Skeletal muscle tissue (tissue), 4 donors: Measurements from ENCODE around the gene SH3BP4. TPM values are rescaled to one million over a fixed set of nuclear protein-coding genes. Genes with fewer than 3 reads are reported as not detected.

Source experiments
- H3K27ac ChIP-seq: one replicate; pipeline ENCODE4 v1.7.0; 2013; ENCODE audit warnings: mild to moderate bottlenecking, low read depth, low read length, inconsistent platforms
- H3K27me3 ChIP-seq, 3 donors: one replicate each; pipeline ENCODE4 v1.7.0; 2013; ENCODE audit warnings: low read length in 3 of 3; ENCODE audit not compliant: control insufficient read depth in 3 of 3, insufficient read depth in 3 of 3
- H3K36me3 ChIP-seq, 3 donors: one replicate each; pipeline ENCODE4 v1.7.0; 2013; ENCODE audit warnings: low read length in 3 of 3; ENCODE audit not compliant: control insufficient read depth in 3 of 3, insufficient read depth in 3 of 3
- H3K4me1 ChIP-seq, 3 donors: one replicate each; pipeline ENCODE4 v1.7.0; 2013; ENCODE audit warnings: low read length in 3 of 3, mild to moderate bottlenecking in 3 of 3; ENCODE audit not compliant: control insufficient read depth in 3 of 3, insufficient read depth in 3 of 3
- H3K4me3 ChIP-seq, 3 donors: one replicate each; pipeline ENCODE4 v1.7.0; 2013; ENCODE audit warnings: low read length in 3 of 3
- H3K9ac ChIP-seq, 3 donors: one replicate each; pipeline ENCODE4 v1.7.0; 2013; ENCODE audit warnings: low read length in 3 of 3, mild to moderate bottlenecking in 3 of 3, moderate library complexity in 2 of 3, low read depth in 1 of 3
- H3K9me3 ChIP-seq, 3 donors: one replicate each; pipeline ENCODE4 v1.7.0; 2013; ENCODE audit warnings: low read length in 3 of 3; ENCODE audit not compliant: control insufficient read depth in 3 of 3
- total RNA-seq: library from RNA; depleted of rRNA; stranded (reverse); fragments of >200 nt; gene quantifications from one replicate; pipeline ENCODE4 v1.2.3, GENCODE V29; 2014
- donor health status: Osteomylitis.

The SH3BP4 gene
- total RNA-seq, 1 donor from 2014 or later, result 8.9 TPM

DNA sequence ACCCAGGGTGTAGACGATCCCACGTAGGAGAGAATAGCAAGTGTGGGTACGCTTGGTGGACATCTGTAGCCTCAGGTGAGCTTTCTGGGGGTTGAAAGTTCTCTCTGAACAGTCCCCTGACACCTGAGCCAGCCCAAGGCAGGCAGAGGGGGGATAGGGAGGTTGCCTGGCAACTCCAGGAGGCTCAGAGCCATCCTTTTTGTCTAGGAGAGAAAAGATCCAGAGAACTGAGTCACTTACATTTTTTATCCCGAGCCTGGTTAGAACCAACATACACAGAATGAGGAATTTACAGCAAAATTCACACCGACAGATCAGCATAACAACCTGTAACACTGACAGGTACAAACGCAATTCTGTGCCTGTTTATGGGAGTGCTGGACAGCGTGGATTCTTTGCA is 113.2 kb downstream of the SH3BP4 start:
- Histone ChIP-seq H3K27me3 (no peaks in the 10 kb centered on the region), H3K27ac (no peak overlapping the region), H3K9ac (no peak overlapping the region), H3K4me1 (peaks cover 3 to 11% (median 10%) of the 10 kb centered on the region in 3 donors), H3K9me3 (no peaks in the 10 kb centered on the region), H3K36me3 (no peaks in the 10 kb centered on the region), H3K4me3 (no peak overlapping the region)

DNA sequence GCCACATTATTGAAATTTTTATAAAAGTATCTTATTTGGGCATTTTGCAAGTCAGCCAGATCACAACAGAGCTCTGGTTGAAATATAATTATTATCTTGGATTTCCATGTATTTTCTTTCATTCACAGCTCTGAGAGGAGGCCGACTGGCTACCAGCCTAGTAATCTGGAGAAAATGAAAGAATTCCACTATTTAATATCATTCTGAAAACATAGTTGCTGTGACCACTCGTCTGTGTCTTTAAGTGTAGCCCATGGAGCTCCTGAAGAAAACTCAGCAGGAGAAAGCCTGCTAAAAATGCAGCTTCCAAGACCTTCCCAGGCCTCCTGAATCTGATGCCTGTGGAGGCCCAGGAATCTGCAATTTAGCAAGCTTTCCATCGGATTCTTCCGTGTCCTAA is 114.7 kb downstream of the SH3BP4 start:
- no peaks in the 10 kb centered on the region for H3K27me3 ChIP-seq
- no peaks in the 10 kb centered on the region for H3K36me3 ChIP-seq
- H3K4me3 ChIP-seq, result no peak overlapping the region
- H3K9ac ChIP-seq, result no peak overlapping the region
- H3K4me1 ChIP-seq, result peaks cover 3 to 11% (median 10%) of the 10 kb centered on the region in 3 donors
- H3K27ac ChIP-seq, result no peak overlapping the region
- no peaks in the 10 kb centered on the region for H3K9me3 ChIP-seq

DNA sequence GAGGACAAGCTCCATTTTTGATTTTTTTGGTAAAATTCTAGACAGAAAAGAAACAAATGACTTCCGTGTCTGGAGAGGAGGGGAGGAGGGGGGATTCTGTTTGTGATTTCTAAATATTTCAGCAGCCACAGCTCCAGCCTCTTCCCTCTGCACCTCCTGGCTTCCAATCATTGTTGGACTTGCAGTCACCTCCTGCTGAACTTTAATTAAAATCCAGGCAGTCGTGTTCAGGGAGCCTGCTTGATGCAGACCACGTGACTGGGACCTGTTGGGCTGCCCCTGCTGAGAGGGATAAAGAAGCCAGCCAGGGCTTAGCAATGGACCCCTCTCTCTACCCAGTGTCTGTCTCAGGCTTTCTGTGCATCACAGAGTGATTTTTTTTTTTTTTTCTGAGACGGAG is 115.1 kb downstream of the SH3BP4 start:
- no peaks in the 10 kb centered on the region for H3K36me3 ChIP-seq
- H3K27me3 ChIP-seq, result no peaks in the 10 kb centered on the region
- H3K9me3 ChIP-seq, result no peaks in the 10 kb centered on the region
- H3K9ac ChIP-seq, result no peak overlapping the region
- peaks cover 3 to 11% (median 10%) of the 10 kb centered on the region in 3 donors for H3K4me1 ChIP-seq
- H3K4me3 ChIP-seq, result no peak overlapping the region
- H3K27ac ChIP-seq, result no peak overlapping the region

DNA sequence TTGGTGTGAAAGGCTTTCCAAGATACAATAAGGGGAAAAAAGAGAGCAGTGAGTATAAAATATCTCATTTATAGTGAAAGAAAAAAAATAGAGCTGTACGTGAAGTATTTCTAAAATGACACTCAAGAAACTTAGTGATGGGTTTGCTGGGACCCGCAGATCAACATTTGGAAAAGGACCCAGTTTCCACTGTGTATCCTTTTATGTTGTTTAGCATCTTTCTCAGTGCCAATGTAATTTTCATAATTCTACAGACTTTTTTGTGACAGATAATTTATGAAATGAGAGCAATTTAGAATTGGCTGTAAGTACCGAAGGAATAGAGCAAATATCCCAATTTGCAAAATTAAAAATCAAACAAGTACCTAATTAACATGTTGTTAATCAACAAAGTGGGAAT is 116.9 kb downstream of the SH3BP4 start:
- H3K27me3 ChIP-seq, result no peaks in the 10 kb centered on the region
- no peaks in the 10 kb centered on the region for H3K9me3 ChIP-seq
- H3K4me3 ChIP-seq, result no peak overlapping the region
- H3K4me1 ChIP-seq, result peaks cover 2 to 4% (median 3%) of the 10 kb centered on the region in 3 donors
- H3K27ac ChIP-seq, result no peak overlapping the region
- H3K9ac ChIP-seq, result no peak overlapping the region
- no peaks in the 10 kb centered on the region for H3K36me3 ChIP-seq

DNA sequence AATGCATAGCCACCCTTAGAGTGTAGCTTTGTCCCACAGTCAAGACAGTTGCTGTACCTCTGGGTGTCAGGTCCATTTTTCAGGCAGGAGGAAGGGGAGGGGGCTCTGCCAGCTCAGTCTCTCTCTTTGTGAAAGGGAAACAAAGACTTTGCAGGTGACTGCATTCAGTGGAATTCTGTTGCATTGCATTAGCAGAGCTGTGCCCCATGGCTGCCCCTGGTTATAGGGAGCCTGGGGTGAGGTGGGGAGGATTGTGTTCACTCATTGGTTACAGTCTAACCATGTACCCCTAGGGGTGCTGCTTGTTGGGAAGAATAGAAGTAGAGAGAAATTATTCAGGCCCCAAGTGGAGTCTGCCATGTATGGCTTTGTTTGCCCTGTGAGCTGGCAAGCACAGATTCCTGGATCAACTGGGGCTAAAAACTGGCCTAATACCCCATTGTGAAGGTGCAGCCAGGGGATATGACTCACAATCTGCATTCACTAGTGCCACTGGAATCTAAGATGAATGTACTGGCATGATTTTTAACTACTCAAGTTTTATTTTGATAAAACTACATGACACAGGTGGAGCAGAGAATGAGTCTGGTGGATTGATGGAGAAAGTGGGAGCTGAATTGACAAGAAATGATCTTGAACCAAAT is 118.4 kb downstream of the SH3BP4 start:
- Histone ChIP-seq H3K9ac (no peak overlapping the region), H3K9me3 (no peaks in the 10 kb centered on the region), H3K27me3 (no peaks in the 10 kb centered on the region), H3K4me3 (no peak overlapping the region), H3K36me3 (no peaks in the 10 kb centered on the region), H3K4me1 (no peaks in the 10 kb centered on the region), H3K27ac (no peak overlapping the region)

DNA sequence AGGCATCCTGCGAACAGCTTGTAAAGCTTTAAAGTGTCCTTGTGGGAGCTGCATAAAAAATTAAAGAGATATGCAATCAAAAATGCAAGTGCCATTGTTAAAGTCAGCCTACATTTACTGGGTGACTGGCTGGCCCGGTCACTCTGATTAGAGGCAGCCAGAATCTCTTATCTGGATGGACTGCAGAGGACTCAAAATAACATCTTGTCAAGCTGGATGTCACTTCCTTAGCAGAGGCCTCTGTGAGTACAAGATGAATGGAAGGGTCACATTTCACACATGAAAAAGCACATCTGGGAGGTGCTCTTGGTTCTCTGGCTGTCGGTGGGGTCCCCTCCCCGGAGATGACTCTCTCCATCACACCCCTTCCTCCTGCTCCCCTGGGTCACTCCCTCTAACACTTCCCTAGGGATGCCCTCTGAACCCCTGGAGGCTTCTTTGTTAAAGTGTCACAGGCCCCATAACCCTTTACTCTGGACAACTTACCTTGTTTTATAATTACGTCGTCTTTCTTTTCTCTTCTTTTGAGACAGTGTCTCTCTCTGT is 122.1 kb downstream of the SH3BP4 start:
- Histone ChIP-seq H3K4me1 (no peaks in the 10 kb centered on the region), H3K9ac (no peak overlapping the region), H3K36me3 (no peaks in the 10 kb centered on the region), H3K27me3 (peaks cover 0 to 3% (median 0%) of the 10 kb centered on the region in 3 donors), H3K4me3 (no peak overlapping the region), H3K9me3 (no peaks in the 10 kb centered on the region), H3K27ac (no peak overlapping the region)

DNA sequence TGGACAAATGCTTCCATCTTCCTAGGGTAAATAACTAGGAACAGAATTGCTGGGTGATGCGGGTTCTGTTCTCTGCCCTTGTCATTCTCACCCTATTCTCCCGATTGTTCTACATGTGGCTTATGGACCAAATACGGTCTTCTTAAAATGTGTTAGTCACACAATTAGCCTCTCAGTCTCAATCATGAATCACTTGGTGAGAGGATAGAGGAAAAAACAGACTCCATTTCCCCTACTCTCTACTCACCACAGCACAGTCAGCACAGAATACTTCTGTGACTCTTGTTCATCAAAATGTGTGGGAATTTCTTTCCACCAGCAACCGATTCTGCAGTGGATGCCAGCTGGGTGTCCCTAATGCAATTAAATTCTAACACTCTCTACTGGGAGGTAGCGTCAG is 125.2 kb downstream of the SH3BP4 start:
- no peaks in the 10 kb centered on the region for H3K36me3 ChIP-seq
- H3K27ac ChIP-seq, result no peak overlapping the region
- peaks cover 0 to 3% (median 0%) of the 10 kb centered on the region in 3 donors for H3K27me3 ChIP-seq
- H3K4me1 ChIP-seq, result no peaks in the 10 kb centered on the region
- no peak overlapping the region for H3K4me3 ChIP-seq
- H3K9me3 ChIP-seq, result no peaks in the 10 kb centered on the region
- H3K9ac ChIP-seq, result no peak overlapping the region

DNA sequence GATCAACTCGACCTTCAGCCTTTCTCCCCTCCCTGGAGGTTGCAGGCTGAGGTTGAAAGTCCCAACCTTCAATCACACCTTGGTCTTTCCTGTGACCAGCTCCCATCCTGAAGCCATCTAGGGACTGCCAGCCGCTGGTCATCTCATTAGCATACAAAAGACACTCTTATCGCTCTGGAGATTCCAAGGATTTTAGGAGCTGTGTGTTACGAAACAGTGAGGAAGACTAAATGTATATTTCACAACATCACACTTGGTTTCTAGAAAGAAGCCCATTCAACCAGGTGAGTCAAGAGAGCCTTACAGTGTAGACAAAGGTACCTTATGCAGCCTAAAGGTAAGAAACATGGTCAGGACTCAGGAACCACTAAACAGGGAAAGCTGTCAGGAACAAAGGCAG is 126.4 kb downstream of the SH3BP4 start:
- Histone ChIP-seq H3K36me3 (no peaks in the 10 kb centered on the region), H3K4me1 (no peaks in the 10 kb centered on the region), H3K27ac (no peak overlapping the region), H3K27me3 (peaks cover 0 to 3% (median 0%) of the 10 kb centered on the region in 3 donors), H3K9me3 (no peaks in the 10 kb centered on the region), H3K9ac (no peak overlapping the region), H3K4me3 (no peak overlapping the region)

DNA sequence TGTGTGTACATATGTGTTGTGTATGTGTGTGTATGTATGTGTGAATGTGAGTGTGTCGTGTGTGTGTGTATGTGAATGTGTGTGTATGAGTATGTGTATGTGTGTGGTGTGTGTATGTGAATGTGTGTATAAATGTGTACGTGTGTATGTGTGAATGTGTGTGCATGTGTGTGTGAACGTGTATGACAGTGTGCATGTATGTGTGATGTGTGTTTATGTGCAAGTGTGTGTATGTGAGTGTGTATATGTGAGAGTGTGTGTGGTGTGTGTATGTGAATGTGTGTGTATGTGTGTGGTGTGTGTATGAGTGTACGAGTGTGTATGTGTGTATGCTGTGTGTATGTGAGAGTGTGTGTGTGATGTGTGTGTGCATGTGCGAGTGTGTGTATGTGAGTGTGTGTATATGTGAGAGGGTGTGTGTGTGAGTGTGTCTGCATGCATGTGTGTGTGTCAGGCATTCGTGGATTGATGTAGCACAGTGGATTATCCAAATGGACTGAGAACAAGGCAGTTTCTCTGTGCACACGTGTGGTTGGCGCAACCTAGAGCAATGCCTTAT is 127.2 kb downstream of the SH3BP4 start:
- H3K27ac ChIP-seq, result no peak overlapping the region
- H3K4me3 ChIP-seq, result no peak overlapping the region
- no peaks in the 10 kb centered on the region for H3K9me3 ChIP-seq
- no peak overlapping the region for H3K9ac ChIP-seq
- H3K27me3 ChIP-seq, result peaks cover 0 to 3% (median 0%) of the 10 kb centered on the region in 3 donors
- no peaks in the 10 kb centered on the region for H3K4me1 ChIP-seq
- H3K36me3 ChIP-seq, result no peaks in the 10 kb centered on the region

DNA sequence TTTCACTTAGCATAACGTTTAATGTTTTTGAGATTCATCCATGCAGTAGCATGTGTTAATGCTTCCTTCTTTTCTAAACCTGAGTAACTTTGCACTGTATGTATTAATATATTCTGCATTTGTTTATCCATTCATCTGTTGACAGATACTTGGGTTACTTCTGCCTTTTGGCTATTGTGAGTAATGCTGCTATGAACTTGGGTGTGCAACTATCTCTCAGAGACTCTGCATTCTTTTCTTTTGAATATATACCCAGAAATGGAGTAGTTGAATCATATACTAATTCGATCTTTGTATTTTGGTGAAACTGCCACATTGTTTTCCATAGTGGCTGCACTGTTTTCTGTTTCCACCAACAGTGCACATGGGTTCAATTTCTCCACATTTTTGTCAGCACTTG is 128.3 kb downstream of the SH3BP4 start:
- Histone ChIP-seq H3K9me3 (no peaks in the 10 kb centered on the region), H3K9ac (no peak overlapping the region), H3K4me1 (no peaks in the 10 kb centered on the region), H3K36me3 (no peaks in the 10 kb centered on the region), H3K27me3 (peaks cover 0 to 3% (median 0%) of the 10 kb centered on the region in 3 donors), H3K4me3 (no peak overlapping the region), H3K27ac (no peak overlapping the region)
